ENCODE measurements around the gene DTNB.

GRCh38 chr2:25517701-25518100, 155.7 kb downstream of the DTNB start:
- TF ChIP-seq CTCF (IDR thresholded peaks at IDR 0.05) (no peak), POLR2A (IDR thresholded peaks at IDR 0.05) (no peak)

Measured in Peyer's patch (tissue), 4 donors.